Type B pancreatic cell (in vitro differentiated cells): ENCODE results near the gene LAMB4. TPM values are rescaled to one million over a fixed set of nuclear protein-coding genes. Genes with fewer than 3 reads are reported as not detected.

Experiments
- DNase-seq: peaks from one replicate; pipeline ENCODE4 v3.0.0; 2021; ENCODE audit warnings: mixed read lengths; ENCODE audit not compliant: unreplicated experiment; ENCODE audit errors: extremely low spot score
- H3K27ac Mint-ChIP-seq: 2 replicates; pipeline ENCODE4 v1.8.0; 2021; ENCODE audit warnings: mild to moderate bottlenecking, mixed read lengths
- H3K27me3 Mint-ChIP-seq: 2 replicates; pipeline ENCODE4 v1.8.0; 2021; ENCODE audit warnings: mixed read lengths
- H3K36me3 Mint-ChIP-seq: 2 replicates; pipeline ENCODE4 v1.8.0; 2021; ENCODE audit warnings: mixed read lengths
- H3K4me1 Mint-ChIP-seq: one replicate; pipeline ENCODE4 v1.8.0; 2021; ENCODE audit warnings: mixed read lengths; ENCODE audit not compliant: unreplicated experiment
- H3K4me3 Mint-ChIP-seq: 2 replicates; pipeline ENCODE4 v1.8.0; 2021; ENCODE audit warnings: mild to moderate bottlenecking, mixed read lengths
- H3K9me3 Mint-ChIP-seq: 2 replicates; pipeline ENCODE4 v1.8.0; 2021; ENCODE audit warnings: mixed read lengths
- CTCF ChIP-seq: fragments of 200-600 bp; sonication (generic); conservative IDR thresholded peaks from 2 replicates; pipeline ENCODE4 v1.5.0; 2021; ENCODE audit warnings: antibody characterized with exemption, mild to moderate bottlenecking
- total RNA-seq: library from RNA; stranded (reverse); gene quantifications from 2 replicates; pipeline ENCODE4 v1.2.1, GENCODE V29; 2021; ENCODE audit warnings: low replicate concordance

The LAMB4 gene
- total RNA-seq, 1 donor from 2014 or later = 1.3 TPM

GRCh38 chr7:108128514-108128913 lies 1.6 kb downstream of the LAMB4 start:
- no peak for DNase-seq
- H3K27me3 Mint-ChIP-seq = peaks cover 4% of the 10 kb centered on the region
- no peaks in the 10 kb centered on the region for H3K9me3 Mint-ChIP-seq
- H3K4me3 Mint-ChIP-seq = no peak overlapping the region
- no peaks in the 10 kb centered on the region for H3K36me3 Mint-ChIP-seq
- TF ChIP-seq CTCF = no peak
- H3K27ac Mint-ChIP-seq = no peak overlapping the region
- H3K4me1 Mint-ChIP-seq = peaks cover 10% of the 10 kb centered on the region

GRCh38 chr7:108127461-108127860 lies 2.7 kb downstream of the LAMB4 start:
- H3K36me3 Mint-ChIP-seq = no peaks in the 10 kb centered on the region
- H3K4me1 Mint-ChIP-seq = peaks cover 10% of the 10 kb centered on the region
- no peak for TF ChIP-seq CTCF
- DNase-seq = no peak
- H3K27me3 Mint-ChIP-seq = peaks cover 2% of the 10 kb centered on the region
- H3K27ac Mint-ChIP-seq = no peak overlapping the region
- no peak overlapping the region for H3K4me3 Mint-ChIP-seq
- H3K9me3 Mint-ChIP-seq = no peaks in the 10 kb centered on the region

- Mint-ChIP-seq H3K27me3 (no peaks in the 10 kb centered on the region), H3K9me3 (no peaks in the 10 kb centered on the region), H3K4me1 (peaks cover 15% of the 10 kb centered on the region), H3K4me3 (no peak overlapping the region), H3K36me3 (no peaks in the 10 kb centered on the region), H3K27ac (no peak overlapping the region)
- TF ChIP-seq CTCF = no peak
- DNase-seq = no peak
Measured at GRCh38 chr7:108124820-108125219, 5.3 kb downstream of the LAMB4 start.

GRCh38 chr7:108122181-108122580 lies 8.0 kb downstream of the LAMB4 start:
- no peak overlapping the region for H3K4me3 Mint-ChIP-seq
- no peak for TF ChIP-seq CTCF
- no peaks in the 10 kb centered on the region for H3K9me3 Mint-ChIP-seq
- H3K27ac Mint-ChIP-seq = no peak overlapping the region
- no peaks in the 10 kb centered on the region for H3K36me3 Mint-ChIP-seq
- peaks cover 15% of the 10 kb centered on the region for H3K4me1 Mint-ChIP-seq
- H3K27me3 Mint-ChIP-seq = no peaks in the 10 kb centered on the region
- DNase-seq = no peak

GRCh38 chr7:108120933-108121332 lies 9.2 kb downstream of the LAMB4 start:
- no peak for TF ChIP-seq CTCF
- Mint-ChIP-seq H3K27me3 (no peaks in the 10 kb centered on the region), H3K9me3 (no peaks in the 10 kb centered on the region), H3K4me3 (no peak overlapping the region), H3K36me3 (no peaks in the 10 kb centered on the region), H3K27ac (no peak overlapping the region), H3K4me1 (peaks cover 15% of the 10 kb centered on the region)
- DNase-seq = no peak

GRCh38 chr7:108120196-108120595 lies 10.0 kb downstream of the LAMB4 start:
- H3K36me3 Mint-ChIP-seq = no peaks in the 10 kb centered on the region
- H3K4me1 Mint-ChIP-seq = peaks cover 9% of the 10 kb centered on the region
- no peak overlapping the region for H3K27ac Mint-ChIP-seq
- DNase-seq = no peak
- H3K4me3 Mint-ChIP-seq = no peak overlapping the region
- no peaks in the 10 kb centered on the region for H3K9me3 Mint-ChIP-seq
- TF ChIP-seq CTCF = no peak
- no peaks in the 10 kb centered on the region for H3K27me3 Mint-ChIP-seq
